HG03139 (cell line): ENCODE data around the gene TSPEAR.
"Not testable (repeated sequence)": the region's sequence is repeated elsewhere in the genome, so short reads cannot be mapped to it uniquely, and the experiment has no call there.

Source experiments
- ATAC-seq: cut with Tn5 transposase; IDR thresholded peaks from one replicate; pipeline ENCODE4 v1.9.1; 2021; ENCODE audit not compliant: unreplicated experiment

The TSPEAR gene

DNA sequence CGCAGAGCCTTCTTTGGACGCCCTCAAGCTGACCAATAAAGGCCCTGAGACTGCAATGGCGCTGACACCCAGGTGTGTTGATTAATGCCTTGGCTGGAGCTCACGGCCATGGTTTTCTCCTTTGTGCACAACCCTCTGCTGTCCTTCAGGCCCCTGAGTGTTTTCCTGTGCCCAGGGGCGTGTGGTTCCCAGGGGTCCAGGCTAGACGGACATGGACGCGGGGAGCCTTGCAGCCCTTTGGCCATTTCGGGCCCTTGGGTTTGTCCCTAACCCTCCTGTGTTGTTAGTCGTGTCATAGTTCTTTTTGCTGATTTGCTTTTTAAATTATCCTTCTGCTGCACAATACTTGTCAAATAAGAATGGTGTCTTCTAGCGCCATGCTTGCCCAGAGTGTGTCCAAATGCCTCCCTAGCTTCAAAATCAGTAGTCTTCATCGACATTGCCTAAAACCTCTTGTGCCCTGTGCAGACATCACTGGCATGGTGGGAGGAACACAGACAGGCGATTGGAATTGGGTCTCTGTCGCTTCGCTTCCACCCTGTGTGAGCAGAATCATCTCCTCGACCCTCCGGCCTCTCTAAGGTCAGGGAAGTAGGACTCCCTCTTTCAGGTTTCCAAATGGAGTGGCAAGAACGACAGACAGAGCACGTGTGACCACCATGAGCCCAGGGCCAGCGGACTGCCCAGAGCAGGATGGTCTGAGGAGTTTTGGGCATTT, 135.9 kb downstream of the TSPEAR start:
- no peak for ATAC-seq

DNA sequence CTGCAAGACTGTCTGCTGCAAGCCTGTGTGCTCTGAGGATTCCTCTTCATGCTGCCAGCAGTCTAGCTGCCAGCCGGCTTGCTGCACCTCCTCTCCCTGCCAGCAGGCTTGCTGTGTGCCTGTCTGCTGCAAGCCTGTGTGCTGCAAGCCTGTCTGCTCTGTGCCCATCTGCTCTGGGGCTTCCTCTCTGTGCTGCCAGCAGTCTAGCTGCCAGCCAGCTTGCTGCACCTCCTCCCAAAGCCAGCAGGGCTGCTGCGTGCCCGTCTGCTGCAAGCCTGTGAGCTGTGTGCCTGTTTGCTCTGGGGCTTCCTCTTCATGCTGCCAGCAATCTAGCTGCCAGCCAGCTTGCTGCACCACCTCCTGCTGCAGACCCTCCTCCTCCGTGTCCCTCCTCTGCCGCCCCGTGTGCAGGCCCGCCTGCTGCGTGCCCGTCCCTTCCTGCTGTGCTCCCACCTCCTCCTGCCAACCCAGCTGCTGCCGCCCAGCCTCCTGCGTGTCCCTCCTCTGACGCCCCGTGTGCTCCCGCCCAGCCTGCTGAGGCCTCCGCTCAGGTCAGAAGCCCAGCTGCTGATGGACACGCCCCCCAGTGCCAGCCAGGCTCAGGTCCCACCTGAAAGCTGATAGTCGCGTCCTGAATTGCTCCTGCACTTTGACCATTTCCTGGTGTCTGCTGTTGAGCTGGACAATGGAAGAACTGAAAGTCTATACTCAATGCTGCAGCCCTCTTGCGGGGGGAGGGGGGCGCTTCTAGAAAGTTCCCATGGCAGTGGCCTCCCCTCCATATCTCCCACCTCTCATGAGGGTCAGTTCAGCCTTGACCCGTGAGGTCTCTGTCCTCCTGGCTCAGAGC, 136.7 kb downstream of the TSPEAR start:
- no peak for ATAC-seq

DNA sequence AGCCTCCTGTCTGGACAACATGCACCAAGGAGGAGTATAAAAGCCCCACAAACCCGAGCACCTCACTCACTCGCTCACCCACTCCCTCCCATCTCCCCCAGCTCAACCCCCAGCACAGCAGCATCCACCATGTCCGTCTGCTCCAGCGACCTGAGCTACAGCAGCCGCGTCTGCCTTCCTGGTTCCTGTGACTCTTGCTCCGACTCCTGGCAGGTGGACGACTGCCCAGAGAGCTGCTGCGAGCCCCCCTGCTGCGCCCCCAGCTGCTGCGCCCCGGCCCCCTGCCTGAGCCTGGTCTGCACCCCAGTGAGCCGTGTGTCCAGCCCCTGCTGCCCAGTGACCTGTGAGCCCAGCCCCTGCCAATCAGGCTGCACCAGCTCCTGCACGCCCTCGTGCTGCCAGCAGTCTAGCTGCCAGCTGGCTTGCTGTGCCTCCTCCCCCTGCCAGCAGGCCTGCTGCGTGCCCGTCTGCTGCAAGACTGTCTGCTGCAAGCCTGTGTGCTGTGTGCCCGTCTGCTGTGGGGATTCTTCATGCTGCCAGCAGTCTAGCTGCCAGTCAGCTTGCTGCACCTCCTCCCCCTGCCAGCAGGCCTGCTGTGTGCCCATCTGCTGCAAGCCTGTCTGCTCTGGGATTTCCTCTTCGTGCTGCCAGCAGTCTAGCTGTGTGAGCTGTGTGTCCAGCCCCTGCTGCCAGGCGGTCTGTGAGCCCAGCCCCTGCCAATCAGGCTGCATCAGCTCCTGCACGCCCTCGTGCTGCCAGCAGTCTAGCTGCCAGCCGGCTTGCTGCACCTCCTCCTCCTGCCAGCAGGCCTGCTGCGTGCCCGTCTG, 137.5 kb downstream of the TSPEAR start, which contains the start of gene KRTAP10-4:
TSS of gene KRTAP10-4 (plus strand) at position 100 of the 827 bp plus-strand sequence. CDS start at position 130, 30 bp downstream.
- not testable (repeated sequence) for ATAC-seq

DNA sequence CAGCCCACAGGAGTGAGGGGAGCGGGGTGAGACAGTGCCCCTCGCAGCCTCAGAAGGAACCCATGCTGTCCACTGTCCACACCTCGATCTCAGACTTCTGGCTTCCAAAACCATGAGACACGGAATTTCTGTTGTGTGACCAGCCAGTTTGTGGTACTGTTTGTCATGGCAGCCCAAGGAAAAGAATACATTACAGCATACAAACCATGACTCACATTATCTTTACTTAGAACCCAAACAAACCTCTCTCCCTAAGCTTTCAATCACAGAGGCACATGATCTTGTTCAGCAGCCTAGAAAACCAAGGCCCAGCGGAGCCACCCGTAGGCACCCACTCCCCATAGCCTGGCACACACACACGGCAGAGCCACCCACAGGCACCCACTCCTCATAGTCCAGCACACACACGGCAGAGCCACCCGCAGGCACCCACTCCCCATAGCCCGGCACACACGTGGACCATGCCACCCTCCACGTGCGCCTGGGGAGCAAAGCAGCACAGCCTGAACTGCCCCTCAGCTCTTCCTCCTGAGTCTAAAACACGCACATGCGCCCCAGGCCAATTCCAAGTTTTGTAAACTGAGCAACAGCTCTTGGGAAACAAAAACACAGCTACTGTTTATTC, 138.3 kb downstream of the TSPEAR start:
- no peak for ATAC-seq

DNA sequence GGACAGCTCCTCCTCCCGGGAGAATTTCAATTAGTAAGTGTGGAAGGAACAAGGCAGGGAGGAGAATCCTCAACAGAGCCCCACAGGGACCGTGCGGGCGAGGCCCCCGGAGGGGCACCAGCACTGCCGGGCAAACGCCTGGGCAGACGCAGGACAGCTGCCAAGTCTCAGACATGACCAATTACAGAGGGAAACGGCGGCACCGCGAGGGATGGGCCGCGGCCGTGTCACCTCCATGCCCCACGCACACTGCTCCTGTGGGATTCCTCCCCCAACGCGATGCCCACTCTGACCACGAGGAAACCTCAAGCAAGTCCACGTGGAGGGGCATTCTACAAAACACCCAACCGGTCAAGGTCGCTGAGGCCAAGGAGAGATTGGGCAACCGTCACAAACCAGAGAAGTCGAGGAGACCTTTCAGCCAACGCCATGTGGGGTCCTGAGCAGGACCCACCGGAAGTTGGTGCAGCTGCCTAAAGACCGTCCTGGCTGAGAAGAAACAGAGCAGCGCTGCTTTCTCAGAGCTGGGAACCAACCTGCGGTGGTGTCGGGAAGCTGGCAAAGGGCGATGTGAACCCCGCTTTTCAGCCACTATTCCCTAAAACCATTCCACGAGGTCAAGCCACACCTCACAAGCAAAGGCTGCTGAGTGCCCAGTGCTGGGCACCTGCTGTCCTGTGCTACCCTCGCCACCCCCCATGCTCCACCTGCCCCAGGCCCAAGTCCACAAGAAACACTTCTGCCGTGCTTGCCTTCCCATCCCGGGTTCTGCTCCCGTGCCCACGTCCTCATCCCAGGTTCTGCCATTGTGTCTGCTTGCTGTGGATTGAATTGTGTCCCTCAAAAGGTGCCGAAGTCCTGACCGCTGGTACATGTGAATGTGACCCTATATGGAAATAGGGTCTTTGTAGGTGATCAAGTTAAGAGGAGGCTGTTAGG, 139.3 kb downstream of the TSPEAR start:
- ATAC-seq, result no peak

DNA sequence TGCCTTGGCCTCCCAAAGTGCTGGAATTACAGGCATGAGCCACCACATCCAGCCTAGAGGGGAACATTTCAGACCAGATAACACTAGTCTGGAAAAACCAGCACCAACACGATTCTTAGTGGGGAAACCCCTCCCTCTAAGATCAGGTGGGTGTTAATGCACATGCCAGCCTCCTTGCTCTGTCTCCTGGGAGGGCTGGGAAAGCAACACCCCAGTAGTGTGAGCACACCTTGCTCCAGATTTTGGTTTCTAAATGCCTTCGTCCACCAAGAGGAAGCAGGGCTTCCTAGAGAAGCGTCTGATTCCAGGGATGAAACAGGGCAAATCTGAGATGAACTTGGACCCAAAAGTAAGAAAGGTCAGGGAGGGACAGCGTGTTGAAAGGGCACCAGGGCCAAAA, 140.1 kb downstream of the TSPEAR start:
- ATAC-seq, result no peak

DNA sequence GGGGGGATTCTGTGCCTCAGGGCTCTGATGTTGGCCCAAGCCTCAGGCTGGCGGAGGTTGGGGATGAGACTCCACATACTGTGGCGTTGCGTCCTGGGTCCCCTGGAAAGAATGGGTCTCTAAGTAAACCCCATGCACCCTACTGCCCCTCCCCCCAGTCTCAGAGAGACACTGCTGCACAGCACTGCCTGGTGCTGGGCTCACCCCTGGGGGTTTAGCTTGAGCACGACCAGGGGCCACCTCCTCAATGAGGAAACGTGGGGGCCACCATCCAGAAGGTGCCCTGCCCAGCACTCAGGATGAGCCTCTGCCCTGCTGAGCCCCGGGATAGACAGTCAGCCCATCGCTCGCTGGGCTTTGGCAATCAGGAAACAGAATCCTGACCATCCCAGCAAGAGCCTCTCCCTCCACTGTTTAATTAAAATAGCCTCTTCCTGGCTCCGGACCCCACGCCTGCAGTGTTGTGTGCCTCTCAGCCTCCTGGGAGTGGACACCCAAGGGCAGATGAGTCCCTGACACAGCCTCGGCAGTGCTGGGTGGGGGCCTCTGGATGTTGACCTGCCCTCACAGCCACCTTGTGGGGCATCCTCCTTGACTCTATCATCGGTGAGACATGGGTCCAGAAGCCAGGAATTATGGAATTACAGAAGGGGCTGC, 141.4 kb downstream of the TSPEAR start:
- no peak for ATAC-seq

DNA sequence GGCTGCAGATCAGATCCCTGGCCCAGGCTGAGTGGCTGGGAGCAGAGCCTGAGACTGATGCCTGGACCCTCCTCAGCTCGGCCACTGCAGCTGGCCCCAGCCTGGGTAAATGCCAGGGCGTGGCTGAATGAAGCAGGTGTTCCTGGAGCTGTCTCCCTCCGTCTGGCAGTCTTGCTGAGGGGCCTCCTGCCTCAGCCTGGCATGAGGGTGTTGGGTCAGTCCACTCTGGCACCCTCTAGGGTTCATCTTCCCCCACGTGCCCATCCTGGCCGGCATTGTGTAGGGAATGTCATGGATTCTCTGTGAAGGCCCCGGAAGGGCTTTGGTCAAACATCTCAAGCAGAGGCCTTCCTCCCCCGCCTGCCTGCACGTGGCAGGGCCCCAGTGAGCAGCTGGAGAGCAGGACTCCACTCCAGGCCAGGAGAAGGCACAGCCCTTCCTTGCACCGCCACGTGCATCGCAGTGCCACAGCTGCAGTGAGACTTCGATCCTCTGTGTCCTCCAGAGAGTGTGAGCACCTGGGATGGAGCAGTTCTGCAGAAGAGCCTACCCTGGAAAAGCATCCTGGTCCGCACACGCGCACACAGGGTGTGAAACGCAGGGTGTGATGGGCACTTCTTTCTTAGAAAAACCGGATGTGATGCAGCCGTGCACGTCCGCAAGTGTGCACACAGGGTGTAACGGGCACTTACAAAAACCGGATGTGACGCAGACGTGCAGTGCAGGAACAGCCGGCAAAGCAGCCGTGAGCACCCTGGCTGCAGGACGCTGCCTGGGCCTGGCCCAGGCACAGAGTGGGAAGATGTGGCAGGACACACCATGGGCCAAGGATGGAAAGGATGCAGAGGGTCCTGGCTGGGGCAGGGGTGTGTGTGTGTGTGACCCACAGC, 142.5 kb downstream of the TSPEAR start:
- no peak for ATAC-seq

DNA sequence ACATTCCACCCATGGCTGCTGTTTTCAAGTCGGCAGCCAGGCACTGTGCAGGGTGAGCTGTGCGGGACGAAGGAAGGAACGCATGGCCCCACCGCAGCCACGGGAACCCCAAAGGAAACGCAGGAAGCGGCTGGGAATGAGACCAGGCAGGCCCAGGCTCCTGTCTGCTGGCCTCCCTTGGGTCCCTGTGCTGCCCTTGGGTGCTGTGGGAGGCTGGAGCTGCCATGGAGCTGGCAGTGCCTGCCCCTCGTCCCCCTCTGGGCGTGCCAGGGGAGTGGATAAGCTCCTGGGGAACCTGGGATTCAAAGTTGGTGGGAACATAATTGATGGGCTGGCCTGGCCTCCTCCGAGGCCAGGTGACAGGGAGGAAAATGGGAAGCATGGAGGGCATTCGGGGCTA, 143.1 kb downstream of the TSPEAR start:
- no peak for ATAC-seq

DNA sequence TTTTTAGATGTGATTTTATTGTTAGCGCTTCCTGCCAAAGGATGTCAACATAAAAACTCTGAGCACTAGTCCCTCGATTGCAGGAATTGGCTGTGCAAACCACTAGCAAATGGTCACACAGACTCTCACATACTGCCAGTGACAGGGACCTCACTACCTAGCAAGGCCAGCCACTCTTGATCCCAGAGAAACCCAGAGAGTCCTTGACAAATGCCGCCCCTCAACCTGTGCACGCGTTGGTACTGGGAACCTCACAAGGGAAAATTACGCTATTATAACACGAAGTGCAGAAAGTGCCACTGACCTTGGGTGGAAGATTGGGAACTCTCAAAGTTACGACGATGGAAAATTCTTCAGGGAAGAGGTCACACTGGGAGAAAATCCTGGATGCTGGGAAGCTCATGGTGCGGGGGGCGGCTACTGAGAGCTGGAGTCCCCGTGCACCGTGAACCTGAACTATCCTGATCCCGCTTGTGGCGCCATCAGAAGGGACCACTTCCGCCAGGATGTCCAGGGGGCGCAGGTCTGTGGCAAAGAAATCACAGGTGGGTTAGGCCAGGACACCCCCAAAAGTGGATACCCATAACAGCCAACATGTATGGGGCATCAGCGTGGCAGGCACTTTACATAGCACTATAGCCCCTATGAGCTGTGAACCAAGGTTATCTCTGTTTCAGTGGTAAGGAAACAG, 143.7 kb downstream of the TSPEAR start:
- no peak for ATAC-seq

DNA sequence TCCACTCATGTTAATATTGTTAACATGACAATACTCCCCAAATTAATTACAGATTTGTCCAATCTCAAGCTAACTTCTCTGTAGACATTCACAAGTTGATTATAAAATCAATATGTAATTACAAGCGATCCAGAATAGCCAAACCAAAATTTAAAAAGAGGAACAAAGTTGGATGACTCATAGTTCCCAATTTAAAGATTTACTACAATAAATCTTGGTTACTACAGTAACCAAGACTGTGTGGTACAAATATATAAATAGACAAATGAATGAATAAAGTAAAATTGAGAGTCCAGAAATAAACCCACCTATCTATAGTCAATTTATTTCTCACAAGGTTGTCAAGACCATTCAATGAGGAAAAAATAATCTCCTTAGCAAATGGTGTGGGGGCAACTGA, 145.0 kb downstream of the TSPEAR start:
- ATAC-seq, result no peak

DNA sequence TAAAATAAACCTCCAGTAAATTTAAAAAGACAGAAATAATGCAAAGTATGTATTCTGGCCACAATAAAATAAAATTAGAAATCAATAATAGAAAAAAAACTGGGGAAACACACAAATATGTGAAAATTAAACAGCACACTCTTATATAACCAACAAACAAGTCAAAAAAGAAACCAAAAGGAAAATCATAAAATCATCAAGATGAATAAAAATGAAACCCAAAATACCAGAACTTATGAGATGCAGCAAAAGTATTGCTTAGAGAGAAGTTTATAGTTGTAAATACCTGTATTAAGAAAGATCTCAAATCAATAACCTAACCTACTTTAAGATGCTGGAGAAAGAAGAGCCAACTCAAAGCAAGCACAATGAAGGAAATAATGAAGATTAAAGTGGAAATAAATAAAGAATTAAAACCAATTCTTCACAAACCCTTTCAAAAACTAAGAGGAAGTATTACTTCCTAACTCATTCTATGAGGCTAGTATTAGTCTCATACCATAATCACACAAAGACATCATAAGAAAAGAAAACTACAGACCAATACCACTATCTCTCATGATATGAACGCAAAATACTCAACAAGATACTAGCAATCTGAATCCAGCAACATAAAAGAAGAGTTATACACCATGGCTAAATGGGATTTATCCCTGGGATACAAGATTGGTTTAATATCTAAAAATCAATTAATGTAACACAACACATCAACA, 146.3 kb downstream of the TSPEAR start:
- no peak for ATAC-seq

DNA sequence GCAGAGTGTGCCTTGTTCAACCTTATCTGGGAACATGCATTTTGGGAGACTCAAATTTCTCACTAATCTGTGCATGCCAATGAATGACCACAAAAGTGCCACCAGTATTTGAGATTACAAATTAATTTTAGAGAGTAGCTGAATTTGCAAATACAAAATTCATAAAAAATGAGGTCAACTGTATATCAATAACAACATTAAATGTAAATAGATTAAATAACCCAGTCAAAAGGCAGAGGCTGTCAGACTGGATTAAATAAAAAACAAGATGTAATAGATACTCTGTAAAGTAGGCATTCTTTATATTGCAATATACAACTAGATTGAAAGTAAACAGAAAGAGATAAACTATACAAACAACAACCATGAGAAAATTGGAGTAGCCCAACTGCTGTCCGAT, 147.3 kb downstream of the TSPEAR start:
- ATAC-seq, result no peak

DNA sequence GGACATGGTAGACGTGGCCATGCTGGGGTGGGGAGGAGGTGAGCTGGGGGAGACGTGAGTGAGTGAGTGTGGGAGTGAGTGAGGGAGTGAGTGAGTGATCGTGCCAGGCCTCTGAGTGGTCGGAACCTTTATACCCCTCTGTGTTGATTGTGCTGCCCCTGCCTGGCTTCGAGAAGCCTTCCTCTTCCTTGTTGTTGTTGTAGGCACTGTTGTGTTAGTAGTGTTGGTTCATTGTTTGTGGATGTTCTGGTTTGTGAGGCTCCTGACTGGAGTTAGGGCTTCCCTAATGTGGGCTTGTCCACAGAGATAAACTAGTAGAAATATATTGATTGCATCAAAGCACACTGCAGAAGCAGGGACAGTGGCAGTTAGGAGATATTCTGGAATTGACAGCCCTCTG, 152.7 kb downstream of the TSPEAR start, which contains the start of gene KRTAP10-3:
TSS of gene KRTAP10-3 (minus strand) at position 101 of the 400 bp plus-strand sequence. CDS start at position 21, 80 bp downstream.
- ATAC-seq, result no peak

DNA sequence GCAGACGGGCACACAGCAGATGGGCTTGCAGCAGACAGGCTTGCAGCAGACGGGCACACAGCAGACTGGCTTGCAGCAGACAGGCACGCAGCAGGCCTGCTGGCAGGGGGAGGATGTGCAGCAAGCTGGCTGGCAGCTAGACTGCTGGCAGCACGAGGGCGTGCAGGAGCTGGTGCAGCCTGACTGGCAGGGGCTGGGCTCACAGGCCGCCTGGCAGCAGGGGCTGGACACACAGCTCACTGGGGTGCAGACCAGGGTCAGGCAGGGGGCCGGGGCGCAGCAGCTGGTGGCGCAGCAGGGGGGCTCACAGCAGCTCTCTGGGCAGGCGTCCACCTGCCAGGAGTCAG, 153.1 kb downstream of the TSPEAR start:
- not testable (repeated sequence) for ATAC-seq

DNA sequence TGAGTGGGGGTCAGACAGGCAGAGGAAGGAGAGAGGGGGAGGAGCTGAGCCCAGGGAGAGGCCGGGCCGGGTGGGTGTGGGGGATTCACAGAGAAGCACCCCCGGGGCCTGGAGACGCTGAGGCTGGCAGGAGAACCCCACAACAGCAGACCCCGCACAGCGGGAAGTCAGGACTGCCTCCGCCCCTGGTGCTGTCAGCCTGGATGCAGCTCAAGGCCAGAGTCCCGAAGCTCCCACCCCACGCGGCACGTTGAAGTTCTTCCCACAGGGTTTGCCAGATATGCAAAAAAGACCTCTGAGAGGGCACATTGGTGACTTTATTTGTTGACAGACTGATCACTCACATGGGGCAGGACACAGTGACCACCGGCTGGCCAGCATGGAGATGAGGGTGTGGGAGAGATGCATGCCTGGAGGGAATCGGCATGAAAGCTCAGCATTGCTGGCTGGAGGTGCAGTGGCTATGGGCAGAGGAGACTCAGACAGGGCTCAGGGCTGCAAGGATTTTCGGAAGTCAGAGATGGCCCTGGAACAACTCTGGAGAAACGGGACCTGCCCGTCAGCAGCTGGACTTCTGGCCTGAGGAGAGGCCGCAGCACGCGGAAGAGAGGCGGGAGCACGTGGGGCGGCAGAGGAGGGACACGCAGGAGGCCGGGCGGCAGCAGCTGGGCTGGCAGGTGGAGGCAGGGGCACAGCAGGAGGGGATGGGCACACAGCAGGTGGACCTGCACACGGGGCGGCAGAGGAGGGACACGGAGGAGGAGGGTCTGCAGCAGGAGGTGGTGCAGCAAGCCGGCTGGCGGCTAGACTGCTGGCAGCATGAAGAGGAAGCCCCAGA, 153.7 kb downstream of the TSPEAR start:
- no peak for ATAC-seq
